Esophagus muscularis mucosa (tissue), 4 donors: ENCODE results near the gene DDX17.

Experiments used
- CTCF ChIP-seq, 3 experiments: fragments of 200-600 bp in 2 of 3; fragments of 450-650 bp in 1 of 3; sonication (generic) in 2 of 3; IDR thresholded peaks; one replicate each; pipeline ENCODE4 v1.5.1; 2017 to 2019; ENCODE audit warnings: antibody characterized with exemption in 3 of 3, mild to moderate bottlenecking in 2 of 3, moderate library complexity in 1 of 3
- EP300 ChIP-seq: sonication (generic); formaldehyde crosslinking; IDR thresholded peaks from one replicate; pipeline ENCODE4 v1.6.1; 2017; ENCODE audit warnings: antibody characterized with exemption
- POLR2A ChIP-seq: fragments of 450-650 bp; IDR thresholded peaks from one replicate; pipeline ENCODE4 v1.6.1; 2017; ENCODE audit warnings: antibody characterized with exemption, moderate library complexity, mild to moderate bottlenecking, low read depth
- POLR2AphosphoS5 ChIP-seq, 2 donors: sonication (generic); formaldehyde crosslinking; IDR thresholded peaks; one replicate each; pipeline ENCODE4 v1.6.1; 2017; ENCODE audit warnings: antibody characterized with exemption in 2 of 2

- TF ChIP-seq POLR2AphosphoS5 (IDR thresholded peaks at IDR 0.05) = no peak
- TF ChIP-seq CTCF (IDR thresholded peaks at IDR 0.05) = no peak
- no peak for TF ChIP-seq POLR2A
- no peak for TF ChIP-seq EP300
Measured at GRCh38 chr22:38433871-38434270, 72.2 kb downstream of the DDX17 start.
